Superior temporal gyrus (tissue), 1 donor: ENCODE data around the gene ZDHHC9.

ENCODE experiments used
- DNase-seq: peaks from one replicate; pipeline ENCODE4 v3.0.0-alpha.2; 2016; ENCODE audit errors: extremely low spot score

ZDHHC9 gene

DNA sequence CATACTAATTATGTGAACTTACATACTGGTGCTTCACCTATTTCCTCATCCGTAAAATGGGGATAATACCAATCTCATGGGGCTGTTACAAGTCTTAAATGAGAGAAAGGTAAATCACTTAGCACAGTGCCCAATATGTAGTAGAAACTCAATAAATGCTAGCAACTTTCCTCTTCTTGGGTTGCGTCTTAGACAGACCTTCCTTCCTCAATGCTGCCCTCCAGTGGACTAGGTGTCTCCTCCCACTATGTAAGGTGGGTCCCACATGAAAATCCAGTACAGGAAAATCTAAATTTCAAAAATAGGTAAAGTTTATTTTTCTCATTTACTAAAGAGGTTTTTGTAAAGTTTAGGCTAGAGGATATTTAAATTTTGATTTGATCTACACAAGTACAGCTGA, 20.6 kb downstream of the ZDHHC9 start:
- peak; percentile 68 for DNase-seq

DNA sequence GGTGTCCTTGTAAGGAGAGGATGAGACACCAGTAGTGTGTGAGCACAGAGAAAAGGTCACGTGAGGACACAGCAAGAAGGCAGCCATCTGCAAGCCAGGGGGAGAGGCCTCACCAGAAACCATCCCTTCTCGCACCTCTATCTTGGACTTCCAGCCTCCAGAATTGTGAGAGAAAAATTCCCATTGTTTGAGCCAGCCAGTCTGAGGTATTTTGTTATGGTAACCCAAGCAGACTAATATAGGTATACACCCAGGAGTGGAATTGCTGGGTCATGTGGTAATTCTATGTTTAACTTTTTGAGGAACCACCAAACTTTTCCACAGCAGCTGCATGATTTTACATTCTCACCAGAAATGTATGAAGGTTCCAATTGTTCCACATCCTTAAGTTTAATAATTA, 25.6 kb downstream of the ZDHHC9 start:
- DNase-seq: no peak

DNA sequence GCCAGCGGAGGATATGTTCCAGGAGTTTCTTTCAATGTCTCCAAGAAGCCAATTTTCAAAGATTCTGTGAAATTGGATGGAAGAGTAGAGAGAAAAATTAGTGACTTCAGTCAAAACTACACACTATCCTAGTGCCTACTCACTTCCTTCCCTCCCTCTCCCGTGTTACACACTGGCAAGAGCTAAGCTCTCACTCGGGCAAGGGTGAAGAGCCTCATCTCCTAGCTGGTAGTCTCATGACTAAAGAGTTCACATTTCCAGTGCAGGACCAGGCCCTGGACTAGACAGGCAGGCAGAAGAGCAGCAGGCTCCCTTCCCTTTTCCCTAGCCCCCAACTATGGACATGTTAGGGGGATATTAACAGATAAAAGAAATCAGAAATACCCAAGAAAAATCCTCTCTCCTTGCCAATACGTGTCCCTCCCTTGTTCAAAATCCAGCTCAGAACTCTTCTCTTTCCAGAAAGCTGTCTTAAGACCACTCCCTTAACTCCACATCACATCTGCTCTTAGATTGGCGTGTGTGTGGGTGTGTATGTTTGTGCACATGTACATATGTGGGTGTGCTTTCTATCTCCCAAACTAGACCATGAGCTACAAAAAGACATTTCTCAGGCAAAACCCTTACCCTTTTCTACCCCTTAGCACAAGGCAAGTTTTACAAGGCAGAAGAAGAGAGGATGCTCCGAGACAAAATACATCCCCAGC, 29.9 kb downstream of the ZDHHC9 start:
- no peak for DNase-seq

DNA sequence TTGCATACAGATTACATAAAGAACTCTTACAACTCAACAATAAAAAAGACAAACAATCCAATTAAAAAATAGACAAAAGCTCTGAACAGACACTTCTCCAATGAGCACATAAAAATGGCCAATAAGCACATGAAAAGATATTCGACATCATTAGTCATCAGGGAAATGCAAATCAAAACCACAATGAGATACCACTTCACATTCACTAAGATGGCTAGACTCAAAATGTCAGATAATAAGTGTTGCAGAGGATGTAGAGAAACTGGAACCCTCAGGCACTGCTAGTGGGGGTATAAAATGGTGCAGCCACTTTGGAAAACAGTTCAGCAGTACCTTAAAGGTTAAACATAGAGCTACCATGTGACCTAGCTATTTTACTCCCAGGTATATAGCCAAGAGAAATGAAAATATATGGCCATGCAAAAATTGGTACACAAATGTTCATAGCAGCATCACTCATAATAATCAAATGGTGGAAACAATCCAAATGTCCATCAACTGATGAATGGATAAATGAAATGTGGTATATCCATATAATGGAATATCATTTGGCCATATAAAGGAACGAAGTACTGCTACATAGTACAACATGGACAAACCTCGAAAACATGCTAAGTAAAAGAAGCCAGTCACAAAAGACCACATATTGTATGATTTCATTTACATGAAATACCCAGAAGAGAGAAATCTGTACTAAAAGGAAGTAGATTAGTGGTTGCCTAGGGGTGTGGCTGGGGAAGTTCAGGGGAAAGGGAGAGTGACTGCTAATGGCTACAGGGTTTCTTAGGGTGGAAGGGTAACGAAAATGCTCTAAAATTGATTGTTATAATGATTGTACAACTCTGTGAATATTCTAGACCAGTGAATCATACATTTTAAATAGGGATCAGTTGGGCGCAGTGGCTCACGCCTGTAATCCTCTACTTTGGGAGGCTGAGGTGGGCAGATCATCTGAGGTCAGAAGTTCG, 34.6 kb downstream of the ZDHHC9 start:
- DNase-seq: no peak

DNA sequence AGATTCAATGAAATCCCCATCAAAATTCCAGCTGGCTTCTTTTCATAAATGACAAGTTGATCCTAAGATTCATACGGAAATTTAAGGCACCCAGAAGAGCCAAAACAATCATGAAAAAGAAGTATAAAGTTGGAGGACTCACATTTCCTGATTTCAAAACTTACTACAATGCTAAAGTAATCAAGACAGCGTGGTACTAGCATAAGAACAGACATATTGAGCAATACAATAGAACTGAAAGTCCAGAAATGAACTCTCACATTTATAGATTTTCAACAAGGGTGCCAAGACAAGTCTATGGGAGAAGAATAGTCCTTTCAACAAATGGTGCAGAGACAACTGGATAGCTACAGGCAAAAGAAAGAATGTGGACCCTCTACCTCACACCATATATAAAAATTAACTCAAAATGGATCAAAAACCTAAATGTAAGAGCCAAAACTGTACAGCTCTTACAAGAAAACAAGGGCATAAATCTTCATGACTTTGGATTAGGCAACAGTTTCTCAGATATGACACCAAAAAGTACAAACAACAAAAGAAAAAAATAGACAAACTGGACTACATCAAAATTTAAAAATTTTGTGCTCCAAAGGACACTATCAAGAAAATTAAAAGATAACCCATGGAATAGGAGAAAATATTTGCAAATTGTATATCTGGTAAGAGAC, 35.4 kb downstream of the ZDHHC9 start:
- DNase-seq: no peak

DNA sequence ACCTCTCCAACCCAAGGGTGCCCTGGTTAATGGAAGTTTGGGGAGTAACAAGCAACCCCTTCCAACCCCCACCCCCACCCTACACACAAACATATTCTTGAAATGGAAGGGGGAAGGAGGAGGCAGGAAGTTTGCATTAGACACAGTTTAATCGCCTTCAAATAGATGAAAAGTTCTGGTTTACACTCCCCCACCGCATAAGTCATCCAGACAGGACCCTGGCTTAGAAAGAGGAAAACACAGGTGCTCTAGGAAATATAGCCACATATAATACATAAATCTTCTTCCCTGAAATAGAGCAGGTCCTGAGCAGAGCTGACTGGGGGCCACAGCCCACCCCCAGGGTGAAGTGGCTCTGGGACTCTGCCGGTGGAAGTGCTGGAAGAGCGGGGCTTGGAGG, 38.9 kb downstream of the ZDHHC9 start:
- no peak for DNase-seq

DNA sequence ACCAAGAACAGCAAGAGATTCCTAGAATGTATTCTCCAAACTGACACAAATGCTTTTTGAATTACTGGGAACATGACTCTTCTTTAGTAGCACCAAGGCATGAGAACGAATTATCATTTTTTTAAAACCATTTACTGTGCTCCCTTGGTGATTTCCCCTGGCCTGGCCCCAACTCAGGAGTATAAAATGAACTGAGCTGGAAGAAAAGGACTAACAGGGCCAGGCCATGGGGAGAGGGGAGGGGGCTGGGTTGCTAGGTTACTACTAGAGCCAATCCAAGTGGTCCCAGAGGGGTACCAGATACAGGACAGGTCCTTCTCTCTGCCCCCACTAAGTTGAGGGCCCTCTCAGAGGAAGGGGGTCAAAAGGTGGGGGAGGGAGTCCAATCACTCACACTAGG, 40.8 kb downstream of the ZDHHC9 start:
- no peak for DNase-seq

DNA sequence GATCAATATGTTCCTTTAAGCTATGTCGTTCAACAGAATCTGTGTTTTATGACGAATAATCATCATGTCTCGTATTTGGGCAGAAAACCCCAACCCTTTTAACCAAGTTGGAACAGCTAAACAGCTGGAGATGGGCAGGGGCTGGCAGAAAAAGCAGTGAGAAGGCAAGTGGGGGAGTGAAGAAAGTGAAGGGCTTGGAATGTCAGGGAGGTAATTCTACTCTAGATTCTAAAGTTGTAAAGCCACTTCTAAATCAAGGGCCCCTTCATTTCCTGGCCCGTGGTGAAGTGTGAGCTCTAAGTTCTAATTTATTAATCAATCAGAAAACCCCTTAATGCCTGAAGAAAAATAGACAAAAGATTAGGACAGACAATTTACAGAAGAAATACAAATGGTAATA, 43.5 kb downstream of the ZDHHC9 start:
- DNase-seq: no peak

DNA sequence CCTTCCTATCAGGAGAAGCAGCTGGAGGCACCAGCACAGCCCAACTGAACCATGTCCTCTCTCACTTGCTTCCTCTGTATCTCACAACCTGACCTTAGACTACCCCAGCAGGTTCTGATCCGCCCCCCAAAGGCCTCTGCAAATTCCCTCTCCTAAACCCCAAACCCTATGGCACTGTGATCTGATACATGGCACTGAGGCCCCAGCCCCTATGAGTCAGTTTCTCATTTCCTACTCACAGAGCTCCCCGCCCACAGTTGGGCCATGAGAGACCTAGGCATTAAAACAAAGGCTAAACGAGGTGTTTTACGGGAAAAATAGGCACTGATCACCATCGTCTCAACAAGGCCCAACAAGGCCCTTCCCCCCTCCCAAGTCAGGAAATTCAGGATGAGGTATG, 44.8 kb downstream of the ZDHHC9 start:
- DNase-seq: no peak

DNA sequence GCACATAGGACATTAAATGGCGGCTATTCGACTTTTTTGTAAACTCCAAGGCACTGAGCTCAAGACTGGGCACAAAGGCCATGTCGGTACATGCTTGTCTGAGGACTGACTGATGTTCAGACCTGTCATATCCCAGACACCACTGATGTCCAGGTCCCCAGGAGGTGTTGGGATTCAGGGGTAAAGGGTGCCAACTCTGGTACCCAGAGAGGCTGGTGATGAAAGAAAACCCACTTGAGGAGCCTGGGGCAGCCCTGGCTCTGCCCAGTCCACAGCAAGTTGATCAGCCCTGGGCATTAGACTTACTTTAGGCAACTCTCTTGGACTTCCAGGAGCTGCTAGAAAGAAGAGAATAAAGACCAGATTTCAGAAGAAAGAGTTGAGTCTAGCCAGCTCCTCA, 45.2 kb downstream of the ZDHHC9 start:
- DNase-seq: no peak

DNA sequence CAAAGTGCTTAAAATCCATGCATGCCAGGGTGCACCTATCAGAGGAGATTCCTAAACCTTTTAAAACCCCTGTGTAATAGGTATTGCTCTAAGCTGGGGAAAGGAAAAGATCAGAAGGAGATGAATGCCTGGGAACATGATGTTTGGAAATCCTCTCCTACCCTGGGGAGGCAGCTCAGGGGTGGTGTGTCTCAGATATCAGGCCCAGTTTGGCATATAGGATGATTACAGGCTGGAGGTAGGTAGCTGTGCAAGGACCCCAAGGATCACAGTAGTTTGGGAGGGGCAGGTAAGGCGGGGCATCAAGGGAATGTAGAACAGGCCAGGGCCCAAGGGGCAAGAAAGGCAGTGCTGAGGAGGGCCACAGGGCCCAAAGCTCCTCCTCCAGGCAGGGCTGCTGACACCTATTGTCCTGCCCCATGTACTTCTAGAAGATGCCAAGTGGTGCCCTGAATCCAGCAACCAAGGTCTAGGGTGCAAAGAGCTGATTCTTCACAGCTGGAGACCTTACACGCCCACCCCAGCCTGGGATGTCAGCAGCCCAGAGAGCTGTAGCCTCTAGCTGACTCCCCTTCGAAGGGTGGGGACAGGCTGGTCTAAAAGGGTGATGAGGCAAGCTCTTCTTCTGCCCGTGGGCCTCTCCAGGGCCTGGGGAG, 46.3 kb downstream of the ZDHHC9 start:
- DNase-seq: no peak

DNA sequence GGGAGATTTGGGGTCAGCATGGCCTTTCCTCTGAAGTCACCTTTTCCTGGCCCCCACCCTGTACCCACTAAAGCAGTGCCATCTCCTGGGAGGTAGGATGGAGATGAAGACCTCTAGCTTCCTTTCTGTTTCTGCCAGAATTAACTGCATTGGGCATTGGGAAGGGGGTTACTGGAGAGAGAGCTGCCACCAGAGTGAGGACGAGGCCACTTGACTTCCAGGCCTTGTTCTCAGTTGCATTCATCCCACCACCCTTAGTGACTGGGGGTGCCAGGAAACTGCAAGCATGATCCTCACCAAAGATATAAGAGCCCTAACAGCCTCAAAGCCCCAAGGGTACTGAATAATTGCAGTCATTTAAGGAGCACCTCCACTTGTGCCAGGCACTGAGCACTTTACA, 48.1 kb downstream of the ZDHHC9 start:
- no peak for DNase-seq

DNA sequence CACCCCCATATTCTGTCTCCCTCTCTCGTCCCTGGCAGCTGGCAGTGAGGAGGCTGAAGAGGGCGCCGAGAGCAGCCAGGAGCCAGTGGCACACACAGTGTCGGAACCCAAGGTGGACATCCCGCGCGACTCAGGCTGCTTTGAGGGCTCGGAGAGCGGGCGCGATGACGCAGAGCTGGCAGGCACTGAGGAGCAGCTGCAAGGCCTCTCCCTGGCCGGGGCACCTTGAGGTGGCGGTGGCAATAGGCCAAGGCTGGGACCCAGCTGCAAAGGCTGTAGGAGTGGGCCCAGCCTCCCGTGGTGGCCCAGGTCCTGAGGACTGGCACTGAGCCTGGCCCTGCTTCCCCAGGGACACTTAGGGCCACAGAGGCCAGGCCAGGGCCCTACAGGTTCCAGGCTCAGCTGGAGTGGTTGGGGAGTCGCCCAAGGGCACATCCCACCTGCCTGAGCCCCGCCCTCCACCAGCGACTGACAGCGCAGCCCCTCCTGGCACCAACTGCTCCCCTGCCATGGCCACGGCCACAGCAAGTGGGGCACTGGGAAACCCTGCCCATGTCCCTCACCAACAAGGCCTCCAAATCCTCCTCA, 50.0 kb downstream of the ZDHHC9 start:
- no peak for DNase-seq

DNA sequence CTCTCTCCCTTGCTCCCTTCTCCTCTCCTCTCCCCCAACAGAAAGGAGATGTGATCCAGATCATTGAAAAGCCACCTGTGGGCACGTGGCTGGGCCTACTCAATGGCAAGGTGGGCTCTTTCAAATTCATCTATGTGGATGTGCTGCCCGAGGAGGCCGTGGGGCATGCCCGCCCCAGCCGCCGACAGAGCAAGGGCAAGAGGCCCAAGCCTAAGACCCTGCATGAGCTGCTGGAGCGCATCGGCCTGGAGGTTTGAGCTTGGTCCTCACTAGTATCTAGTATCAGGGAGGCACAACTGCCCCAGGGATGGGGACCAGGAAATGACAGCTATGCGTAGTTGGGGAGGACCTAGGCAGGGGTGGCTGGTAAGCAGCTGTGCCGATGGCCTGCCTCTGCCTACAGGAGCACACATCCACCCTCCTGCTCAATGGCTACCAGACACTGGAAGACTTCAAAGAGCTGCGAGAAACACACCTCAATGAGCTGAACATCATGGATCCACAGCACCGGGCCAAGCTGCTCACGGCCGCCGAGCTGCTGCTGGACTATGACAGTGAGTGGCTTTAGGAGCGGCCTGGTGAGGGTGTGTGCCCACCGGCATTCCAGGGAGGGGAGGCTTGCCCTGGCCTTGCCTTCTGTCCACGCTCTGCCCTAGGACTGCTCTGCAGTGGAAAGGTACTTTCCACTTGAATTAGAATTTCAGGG, 50.9 kb downstream of the ZDHHC9 start:
- no peak for DNase-seq

DNA sequence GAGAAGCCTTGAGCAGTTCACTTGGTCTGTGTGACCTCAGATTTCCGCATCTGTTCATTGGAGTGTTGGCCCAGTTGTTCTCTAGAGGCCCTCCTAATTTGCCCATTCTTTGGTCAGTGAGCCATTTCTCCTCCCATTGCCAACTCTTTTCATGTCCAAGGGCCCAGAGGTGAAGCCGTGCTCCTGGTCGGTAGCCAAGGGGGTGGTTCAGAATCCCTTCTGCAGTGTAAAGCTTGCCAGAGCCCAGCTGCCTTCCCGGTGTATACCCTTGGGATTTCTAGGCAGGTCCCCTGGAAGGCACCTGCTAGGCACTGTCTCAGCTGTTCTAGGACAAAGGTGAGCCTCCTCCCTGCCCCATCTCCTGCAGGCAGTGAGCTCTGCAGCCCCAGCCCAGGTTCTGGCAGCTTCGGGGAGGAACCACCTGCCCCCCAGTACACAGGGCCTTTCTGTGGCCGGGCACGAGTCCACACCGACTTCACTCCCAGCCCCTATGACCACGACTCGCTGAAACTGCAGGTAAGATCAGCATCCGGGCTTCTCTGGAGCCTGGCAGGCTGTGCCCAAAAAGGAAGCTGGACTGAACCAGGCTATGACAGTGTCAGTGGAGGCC, 51.6 kb downstream of the ZDHHC9 start:
- DNase-seq: no peak

DNA sequence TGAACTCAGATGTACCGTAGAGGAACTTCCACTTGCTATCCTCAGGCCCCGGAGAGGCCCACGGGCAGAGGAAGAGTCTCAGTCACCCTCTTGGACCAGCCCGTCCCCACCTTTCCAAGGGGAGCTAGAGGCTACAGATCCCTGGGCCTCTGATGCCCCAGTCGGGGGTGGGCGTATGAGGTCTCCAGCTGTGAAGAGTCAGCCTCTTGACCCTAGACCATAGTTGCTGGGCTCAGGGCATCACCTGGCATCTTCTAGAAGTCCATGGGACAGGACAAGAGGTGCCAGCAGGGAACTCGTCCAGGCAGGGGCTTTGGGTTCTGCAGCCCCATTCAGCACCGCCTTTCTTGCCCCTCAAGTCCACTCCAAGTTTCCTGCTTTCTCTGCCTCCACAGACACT, 52.4 kb downstream of the ZDHHC9 start:
- DNase-seq: no peak

DNA sequence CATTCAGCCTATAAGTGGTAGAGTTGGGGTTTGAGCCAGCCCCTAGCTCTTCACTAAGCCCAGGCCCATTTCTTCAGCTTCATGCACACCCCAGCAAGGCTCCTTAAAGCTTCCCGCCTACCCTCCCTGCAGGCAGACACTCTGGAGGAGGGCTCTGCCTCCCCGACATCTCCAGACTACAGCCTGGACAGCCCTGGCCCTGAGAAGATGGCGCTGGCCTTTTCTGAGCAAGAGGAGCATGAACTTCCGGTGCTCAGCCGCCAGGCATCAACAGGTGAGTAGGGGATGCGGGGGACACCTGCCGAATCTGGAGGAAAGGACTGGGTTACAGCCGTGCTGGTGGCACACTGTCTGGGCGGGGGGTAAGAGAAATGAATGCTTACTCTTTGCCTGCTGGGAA, 52.9 kb downstream of the ZDHHC9 start:
- no peak for DNase-seq

DNA sequence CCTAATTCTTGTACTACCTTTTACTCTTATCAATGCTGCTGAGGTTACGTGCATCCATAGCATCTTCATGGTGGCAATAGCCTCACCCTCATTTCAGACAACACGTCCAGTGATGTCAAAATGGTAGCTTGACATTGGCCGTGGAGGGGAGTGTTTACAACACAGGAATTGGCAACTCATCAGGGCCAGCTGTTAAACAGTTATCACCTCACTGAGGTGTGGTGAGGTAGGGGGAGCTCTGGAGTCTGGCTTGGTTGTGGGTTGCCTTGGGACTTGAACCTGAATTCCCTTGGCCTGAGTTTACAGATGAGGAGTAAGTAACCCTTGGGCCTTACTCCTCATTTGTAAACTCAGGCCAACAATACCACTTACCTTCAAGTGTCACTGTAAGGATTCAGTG, 53.5 kb downstream of the ZDHHC9 start:
- DNase-seq: no peak

DNA sequence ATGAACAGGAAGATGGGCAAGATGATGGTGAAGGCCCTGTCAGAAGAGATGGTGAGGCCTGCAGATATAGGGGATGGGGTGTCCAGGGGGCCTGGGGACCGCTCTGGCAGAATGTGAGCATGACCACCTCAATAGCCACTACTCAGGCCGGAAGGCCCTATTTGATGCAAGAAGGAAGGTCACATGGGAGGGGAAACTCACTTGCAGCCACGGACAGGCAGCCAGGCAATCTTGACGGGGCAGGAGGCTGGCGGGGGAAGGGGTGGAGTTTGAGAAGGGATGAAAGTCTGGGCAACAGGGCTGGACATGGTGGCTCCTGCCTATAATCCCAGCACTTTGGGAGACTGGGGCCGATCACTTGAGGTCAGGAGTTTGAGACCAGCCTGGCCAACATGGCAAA, 55.2 kb downstream of the ZDHHC9 start:
- DNase-seq: no peak

DNA sequence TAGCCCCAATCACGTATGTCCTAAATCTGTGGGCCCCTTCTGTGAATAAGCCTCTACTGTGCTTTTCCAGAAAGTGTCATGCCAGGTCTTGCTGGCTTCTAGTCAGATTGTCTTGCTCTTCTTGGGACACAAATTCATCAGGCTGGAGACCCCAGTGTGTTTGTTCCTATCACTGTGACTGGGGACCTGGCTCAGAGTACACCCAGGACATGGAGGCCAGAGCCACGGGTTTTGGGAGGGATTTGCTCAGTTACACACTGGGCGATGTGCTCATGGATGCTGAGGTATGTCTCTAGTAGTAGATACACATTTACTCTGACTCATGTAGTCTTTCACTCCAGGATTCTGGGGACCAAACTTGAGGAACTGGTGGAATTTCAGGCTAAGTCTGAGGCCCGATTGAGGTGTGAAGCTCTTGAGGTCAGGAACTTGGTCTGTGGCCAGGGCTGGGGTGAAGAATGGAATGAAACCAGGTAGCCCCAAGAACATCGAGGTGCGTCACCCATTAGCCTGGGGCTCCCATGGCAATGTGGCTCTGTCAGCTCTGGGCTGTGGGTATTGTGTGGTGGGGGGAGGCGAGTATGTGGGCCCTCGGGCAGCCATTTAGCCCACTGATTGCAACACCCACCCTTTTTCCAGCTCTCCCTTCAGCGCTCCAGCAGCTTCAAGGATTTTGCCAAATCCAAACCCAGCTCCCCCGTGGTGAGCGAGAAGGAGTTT, 56.2 kb downstream of the ZDHHC9 start:
- no peak for DNase-seq
